ENCODE measurements around the gene FBLN1. TPM values are rescaled to one million over a fixed set of nuclear protein-coding genes. Genes with fewer than 3 reads are reported as not detected.

Gene FBLN1
- total and polyA plus RNA-seq, 2 of the 8 experiments (the other 6 are each of a cell fraction or from before 2014, with no cell fraction given) = 159 to 168 TPM

GRCh38 chr22:45644714-45645113, 142.0 kb downstream of the FBLN1 start (continued):
- no peak for TF ChIP-seq CBX8 (IDR thresholded peaks at IDR 0.05; ENCODE audit: borderline replicate concordance, low read depth, low read length)

Data from H1 (cell line).